AG08395 (cell line): ENCODE results near the gene CSH2.
"Not testable (repeated sequence)": the region's sequence is repeated elsewhere in the genome, so short reads cannot be mapped to it uniquely, and the experiment has no call there.

Experiments used
- DNase-seq: peaks from one replicate; pipeline ENCODE4 v3.0.0; 2012; ENCODE audit warnings: mixed read lengths, low spot score

The CSH2 gene

GRCh38 chr17:63873577-63873976 lies at the start of gene CSH2:
Gene CSH2, minus strand, starts transcription at chr17:63873677. Its CDS starts 63 bp downstream, at chr17:63873614.
- not testable (repeated sequence) for DNase-seq

- DNase-seq, result not testable (repeated sequence)
Measured at GRCh38 chr17:63922402-63922801, 48.9 kb upstream of the CSH2 start.

- DNase-seq, result not testable (repeated sequence)
Measured at GRCh38 chr17:63920779-63921178, 47.3 kb upstream of the CSH2 start.

- not testable (repeated sequence) for DNase-seq
Measured at GRCh38 chr17:63920050-63920449, 46.6 kb upstream of the CSH2 start.

GRCh38 chr17:63919311-63919723 lies 45.8 kb upstream of the CSH2 start:
- DNase-seq, result peak; percentile 85

- DNase-seq, result not testable (repeated sequence)
Measured at GRCh38 chr17:63918789-63919305, 45.4 kb upstream of the CSH2 start, which contains the start of gene GH1. Gene GH1, minus strand, starts transcription at chr17:63918839. Its CDS starts 63 bp downstream, at chr17:63918776.

- peak; percentile 5 for DNase-seq
Measured at GRCh38 chr17:63918305-63918704, 44.8 kb upstream of the CSH2 start.

- DNase-seq, result no peak
Measured at GRCh38 chr17:63917646-63918045, 44.2 kb upstream of the CSH2 start.

GRCh38 chr17:63917206-63917605 lies 43.7 kb upstream of the CSH2 start:
- not testable (repeated sequence) for DNase-seq

- no peak for DNase-seq
Measured at GRCh38 chr17:63916566-63917185, 43.2 kb upstream of the CSH2 start.

GRCh38 chr17:63915753-63916152 lies 42.3 kb upstream of the CSH2 start:
- DNase-seq, result not testable (repeated sequence)

GRCh38 chr17:63914471-63914870 lies 41.0 kb upstream of the CSH2 start:
- DNase-seq, result no peak

- DNase-seq, result peak; percentile 61
Measured at GRCh38 chr17:63911657-63912100, 38.2 kb upstream of the CSH2 start.

- DNase-seq, result no peak
Measured at GRCh38 chr17:63911041-63911635, 37.7 kb upstream of the CSH2 start, which contains the start of gene CSHL1. Gene CSHL1, minus strand, starts transcription at chr17:63911258. Its CDS starts 62 bp downstream, at chr17:63911196.

GRCh38 chr17:63910096-63910495 lies 36.6 kb upstream of the CSH2 start:
- DNase-seq, result no peak

- not testable (repeated sequence) for DNase-seq
Measured at GRCh38 chr17:63909586-63909985, 36.1 kb upstream of the CSH2 start.

GRCh38 chr17:63907161-63907778 lies 33.8 kb upstream of the CSH2 start:
- DNase-seq, result not testable (repeated sequence)

GRCh38 chr17:63904796-63905195 lies 31.3 kb upstream of the CSH2 start:
- DNase-seq, result not testable (repeated sequence)

GRCh38 chr17:63903787-63904201 lies 30.3 kb upstream of the CSH2 start:
- not testable (repeated sequence) for DNase-seq

GRCh38 chr17:63901971-63902370 lies 28.5 kb upstream of the CSH2 start:
- DNase-seq, result not testable (repeated sequence)

GRCh38 chr17:63898899-63899798 lies 25.7 kb upstream of the CSH2 start:
- not testable (repeated sequence) for DNase-seq
